Central memory CD4-positive, alpha-beta T cell (primary cell): ENCODE measurements around the gene GPR78.

ENCODE experiments used
- DNase-seq: peaks from one replicate; pipeline ENCODE4 v3.0.0; 2022

Gene GPR78

GRCh38 chr4:8601086-8601485 is 20.9 kb downstream of the GPR78 start:
- no peak for DNase-seq

DNA sequence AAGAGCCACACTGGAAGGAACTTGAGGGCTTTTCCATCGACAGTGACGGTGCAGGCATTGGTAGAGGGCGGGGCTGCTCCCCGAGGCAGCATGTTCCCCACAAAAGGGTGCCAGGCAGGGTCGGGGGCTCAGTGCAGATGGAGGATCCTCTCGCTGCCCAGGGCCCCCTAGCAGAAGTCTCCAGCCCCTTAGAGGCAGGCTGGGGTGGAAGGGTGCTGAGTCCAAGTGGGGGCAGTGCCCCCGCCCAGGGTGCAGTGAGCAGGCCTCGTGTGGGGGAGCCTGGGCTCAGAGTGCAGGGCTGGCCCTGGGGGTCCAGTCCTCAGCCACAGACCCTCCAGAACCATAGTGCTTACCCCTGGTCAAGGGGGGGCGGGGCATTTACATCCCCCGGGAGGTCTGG is 21.4 kb downstream of the GPR78 start:
- no peak for DNase-seq

DNA sequence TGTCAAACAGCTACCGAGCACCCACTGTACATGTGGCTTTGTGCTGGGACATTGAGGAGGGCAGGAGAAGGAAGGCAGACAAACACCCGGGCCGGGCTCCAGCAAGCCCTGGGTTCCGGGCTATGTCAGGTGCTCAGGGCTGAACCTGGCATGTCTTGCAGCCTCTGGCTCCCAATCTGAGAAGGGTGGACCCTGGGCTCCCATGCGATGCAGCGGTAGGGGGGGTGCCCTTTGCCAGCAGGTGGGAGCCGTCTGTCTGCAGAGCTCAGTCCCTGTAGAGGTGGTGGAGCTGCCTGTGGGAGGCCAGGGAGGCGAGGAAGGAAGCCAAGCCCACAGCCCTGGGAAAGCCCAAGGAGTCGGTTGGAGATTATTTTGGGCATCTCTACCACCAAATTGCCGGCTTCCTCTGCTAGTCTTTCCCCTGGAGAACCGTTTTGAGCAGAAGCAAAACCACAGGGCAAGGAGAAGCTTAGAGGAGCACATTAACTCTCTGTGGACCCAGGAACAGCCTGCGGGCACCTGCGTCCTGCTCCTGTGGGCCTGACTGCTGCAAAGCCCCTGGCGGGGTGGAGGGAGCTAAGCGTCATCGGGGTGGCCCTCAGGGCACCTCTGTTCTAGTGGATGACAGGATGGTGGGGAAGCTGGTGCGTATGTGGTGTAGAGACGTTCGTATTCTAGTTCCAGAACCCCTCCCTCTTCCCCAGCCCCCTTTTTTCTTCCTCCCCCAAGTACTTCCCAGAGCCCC is 22.7 kb downstream of the GPR78 start:
- no peak for DNase-seq

DNA sequence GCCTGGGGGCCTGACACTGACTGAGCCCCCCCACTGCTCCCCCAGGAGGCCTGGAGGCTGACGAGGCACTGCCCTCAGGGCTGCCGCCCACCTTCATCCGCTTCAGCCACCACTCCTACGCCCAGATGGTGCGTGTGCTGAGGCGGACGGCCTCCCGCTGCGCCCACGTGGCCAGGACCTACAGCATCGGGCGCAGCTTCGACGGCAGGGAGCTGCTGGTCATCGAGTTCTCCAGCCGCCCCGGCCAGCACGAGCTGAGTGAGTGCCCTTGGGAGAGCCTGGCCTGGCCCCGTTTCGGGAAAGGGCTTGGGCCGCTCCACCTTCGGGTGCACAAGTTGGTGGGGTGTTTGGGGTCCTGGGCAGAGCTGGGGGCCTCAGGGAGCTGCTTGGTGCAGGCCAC is 23.7 kb downstream of the GPR78 start:
- DNase-seq = no peak

- DNase-seq = no peak
Observed at GRCh38 chr4:8605289-8605688, 25.1 kb downstream of the GPR78 start.

DNA sequence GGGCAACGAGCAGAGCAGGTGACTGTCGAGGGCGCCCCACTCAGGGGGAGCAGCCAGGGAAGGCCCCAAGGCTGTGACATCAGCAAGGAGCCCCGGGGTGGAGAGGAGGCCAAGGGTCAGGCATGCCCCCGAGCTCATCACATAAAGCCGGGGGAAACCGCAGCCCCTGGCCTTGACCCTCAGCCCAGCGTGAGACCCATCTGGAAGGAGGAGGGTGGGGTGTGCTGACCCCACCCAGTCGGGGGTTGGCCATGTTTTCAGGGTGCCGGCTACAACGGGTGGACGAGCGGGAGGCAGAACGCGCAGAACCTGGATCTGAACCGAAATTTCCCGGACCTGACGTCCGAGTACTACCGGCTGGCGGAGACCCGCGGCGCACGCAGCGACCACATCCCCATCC is 26.3 kb downstream of the GPR78 start:
- DNase-seq = no peak

DNA sequence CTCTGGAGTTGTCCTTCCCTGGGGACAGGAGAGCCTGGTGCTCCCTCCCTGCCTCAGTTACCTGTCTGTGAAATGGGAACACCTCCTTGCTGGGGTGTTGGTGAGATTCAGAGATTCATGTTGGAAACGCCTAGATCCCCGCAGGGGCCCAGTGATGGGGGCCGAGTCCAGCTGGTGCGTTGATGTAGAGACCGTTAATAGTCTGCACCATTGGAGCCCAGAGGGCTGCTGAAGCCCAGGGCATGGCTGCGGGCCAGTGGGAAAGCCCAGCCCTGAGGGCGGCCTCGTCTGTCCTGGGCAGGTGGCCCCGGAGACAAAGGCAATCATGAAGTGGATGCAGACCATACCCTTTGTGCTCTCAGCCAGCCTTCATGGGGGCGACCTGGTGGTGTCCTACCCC is 26.8 kb downstream of the GPR78 start:
- DNase-seq = no peak

GRCh38 chr4:8607603-8608481 is 27.6 kb downstream of the GPR78 start:
- DNase-seq = no peak

- DNase-seq = no peak
Observed at GRCh38 chr4:8608714-8609391, 28.7 kb downstream of the GPR78 start.

GRCh38 chr4:8609406-8609805 is 29.2 kb downstream of the GPR78 start:
- DNase-seq = no peak

DNA sequence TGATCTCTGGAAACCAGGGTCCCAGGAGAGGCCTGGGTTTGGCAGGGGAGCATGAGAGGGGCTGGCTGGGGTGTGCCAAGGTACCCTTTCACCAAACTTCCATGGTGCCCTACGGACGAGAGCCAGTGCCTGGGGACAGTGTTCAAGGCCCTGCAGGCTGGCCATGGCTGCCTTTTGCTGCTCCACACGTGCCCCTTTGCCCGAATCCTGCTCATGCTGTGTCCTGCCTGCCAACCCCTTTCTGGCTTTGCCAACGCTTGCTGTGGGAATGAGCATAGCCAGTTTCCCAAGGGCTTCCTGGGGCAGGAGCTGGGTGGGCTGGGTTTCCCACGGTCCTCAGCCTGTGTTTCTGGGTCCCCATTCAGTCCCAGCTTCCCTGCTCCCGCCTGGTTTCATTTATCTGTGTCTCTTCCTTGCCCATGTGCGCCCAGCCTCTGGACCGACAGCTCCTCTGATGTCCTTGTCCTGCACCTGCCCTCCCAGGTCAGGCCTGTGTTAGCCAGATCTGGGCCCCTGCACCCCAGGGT is 29.7 kb downstream of the GPR78 start:
- DNase-seq = no peak

DNA sequence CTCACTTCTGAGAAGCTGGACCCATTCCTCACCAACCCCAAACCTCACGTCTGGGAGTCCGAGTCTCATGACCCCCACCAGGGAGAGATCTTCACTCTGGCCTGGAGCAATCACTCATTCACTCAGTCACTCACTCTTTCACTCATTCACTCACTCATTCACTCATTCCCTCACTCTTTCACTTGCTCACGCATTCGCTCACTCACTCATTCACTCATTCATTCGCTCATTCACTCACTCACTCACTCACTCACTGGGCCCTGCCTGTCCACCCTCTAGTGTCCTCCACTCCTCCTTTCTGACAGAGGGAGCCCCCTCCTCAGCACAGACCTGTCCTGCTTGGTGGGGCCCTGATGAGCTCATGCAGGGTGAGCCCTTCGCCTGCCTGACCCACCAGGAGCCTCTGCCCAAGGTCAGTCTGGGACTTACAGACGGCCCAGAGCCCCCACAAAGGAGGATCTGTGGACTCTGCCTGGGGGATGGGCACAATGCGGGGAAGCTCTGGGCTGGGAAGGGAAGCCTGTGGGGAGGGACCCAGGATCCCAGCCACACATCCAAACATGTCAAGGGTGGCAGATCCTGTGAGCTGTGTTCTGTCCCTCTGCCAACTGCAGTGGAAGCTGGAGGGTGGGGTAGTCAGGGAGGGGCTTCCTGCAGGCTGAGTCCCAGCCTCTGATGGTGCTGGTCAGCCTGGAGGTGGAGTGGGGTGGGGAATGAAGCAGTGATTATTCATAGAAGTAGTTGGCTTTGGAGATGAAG is 30.8 kb downstream of the GPR78 start:
- DNase-seq = no peak

- no peak for DNase-seq
Observed at GRCh38 chr4:8612646-8613045, 32.5 kb downstream of the GPR78 start.

GRCh38 chr4:8613421-8614364 is 33.5 kb downstream of the GPR78 start:
- no peak for DNase-seq

DNA sequence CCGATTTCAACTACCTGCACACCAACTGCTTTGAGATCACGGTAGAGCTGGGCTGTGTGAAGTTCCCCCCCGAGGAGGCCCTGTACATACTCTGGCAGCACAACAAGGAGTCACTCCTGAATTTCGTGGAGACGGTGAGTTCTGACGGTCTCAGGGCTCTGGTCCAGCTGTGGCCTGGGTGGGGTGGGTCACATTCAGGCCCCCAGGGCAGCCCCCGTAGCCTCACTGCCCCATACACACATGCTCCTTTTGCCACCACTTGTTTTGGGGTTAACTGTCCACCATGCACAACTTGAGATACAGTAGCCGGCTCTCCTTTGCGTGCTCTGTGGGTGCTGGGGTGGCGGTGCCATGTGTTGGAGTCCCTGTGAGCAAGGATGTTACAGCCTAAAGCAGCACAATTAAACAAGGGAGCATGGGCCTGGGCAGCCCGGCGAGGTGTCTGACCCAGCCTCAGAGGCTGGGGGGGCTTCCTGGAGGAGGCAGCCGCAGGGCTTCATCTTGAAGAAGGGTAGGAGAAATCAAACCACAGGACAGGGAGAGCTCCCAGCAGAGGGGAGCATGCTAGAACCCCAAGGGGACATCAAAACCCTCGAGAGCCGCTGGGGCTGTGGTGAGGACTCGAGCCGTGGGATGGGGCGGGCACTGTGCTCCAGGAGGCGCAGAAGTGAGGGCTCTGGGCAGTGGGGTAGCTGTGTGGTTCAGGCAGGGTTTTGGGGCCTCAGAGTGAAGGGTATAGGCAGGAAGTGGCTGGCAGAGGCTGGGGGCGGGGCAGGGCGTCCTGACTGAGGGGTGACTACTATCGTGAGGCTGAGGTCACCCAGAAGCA is 34.4 kb downstream of the GPR78 start:
- no peak for DNase-seq

DNA sequence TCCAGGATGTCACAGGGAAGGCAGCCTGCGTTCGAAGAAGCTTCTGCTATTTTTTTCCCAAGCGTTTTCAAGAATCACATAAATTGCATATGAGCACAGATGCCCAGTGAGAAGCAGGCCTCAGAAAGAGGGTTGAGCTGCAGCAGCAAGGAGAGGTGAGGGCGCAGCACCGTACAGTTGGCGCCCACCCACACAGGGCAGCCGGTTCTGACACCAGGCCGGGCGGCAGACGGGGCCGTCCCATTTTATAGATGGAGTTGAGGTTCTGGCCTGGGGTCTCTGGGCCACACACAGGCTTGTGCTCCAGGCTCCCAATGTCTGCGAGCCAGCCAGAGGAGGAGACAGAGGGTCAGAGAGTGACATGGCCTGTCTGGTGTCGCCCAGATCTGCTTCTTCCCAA is 35.2 kb downstream of the GPR78 start:
- no peak for DNase-seq

DNA sequence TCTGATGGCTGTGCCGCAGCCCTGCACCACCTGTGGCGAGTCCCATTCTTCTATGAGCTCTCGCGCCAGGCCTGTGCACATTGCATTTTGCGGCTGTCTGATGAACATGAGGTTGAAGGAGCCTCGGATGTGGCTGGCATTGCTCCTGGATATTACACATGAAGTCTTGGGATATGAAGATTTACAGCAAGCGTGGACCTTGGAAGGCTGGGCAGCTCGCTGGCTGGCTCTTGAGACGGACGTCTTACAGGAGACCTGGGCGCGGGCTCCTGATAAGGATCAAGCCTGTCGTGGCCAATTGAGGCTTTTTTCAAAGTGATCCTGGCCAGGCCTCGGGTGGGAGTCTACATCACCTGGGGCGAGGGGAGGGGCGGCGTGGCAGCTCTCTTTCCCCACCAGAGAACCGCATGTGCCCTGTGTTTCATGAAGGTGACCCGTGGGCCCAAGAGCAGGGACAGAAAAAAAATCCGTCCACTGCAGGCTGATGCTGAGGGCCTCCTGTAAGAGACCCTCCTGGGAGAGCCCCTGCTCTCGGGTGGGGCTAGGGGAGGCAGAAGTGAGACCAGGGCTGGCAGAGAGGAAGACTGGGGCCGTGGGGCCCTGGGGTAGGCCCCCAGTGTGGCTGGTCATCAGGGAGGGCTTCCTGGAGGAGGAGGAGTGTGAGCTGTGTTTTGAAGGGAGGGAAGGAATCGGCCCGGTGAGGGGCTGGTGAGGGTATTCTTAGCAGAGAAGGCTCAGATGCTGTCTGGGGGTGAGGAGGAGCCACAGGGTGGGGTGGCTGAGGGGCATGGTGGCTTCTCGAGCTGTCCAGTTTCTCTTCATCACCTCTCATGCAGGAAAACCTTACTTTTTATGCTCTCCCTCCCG is 36.0 kb downstream of the GPR78 start:
- DNase-seq = no peak

DNA sequence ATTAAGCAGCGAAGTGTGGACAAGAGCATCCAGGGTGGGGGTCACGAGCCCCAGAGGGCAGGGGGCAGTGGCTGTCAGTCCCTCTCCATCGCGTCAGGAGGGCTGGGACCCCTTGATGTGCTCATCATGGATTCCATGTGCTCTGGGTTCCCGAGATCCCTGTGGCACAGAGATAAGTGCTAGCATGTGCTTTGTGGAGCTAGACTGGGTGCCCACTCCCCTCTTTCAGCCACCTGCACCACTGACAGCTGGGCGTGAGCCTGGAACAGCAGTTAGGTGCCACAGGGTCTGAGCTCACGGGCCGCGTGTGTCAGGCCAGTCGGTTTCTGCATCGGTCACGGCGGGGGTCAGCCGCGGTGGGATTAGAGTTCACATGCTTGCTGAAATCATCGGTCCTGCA is 36.6 kb downstream of the GPR78 start:
- DNase-seq = no peak

GRCh38 chr4:8617486-8618040 is 37.4 kb downstream of the GPR78 start:
- DNase-seq = no peak
